Endothelial cell of umbilical vein (primary cell): Measurements from ENCODE around the gene DNAH10. TPM values are rescaled to one million over a fixed set of nuclear protein-coding genes. Genes with fewer than 3 reads are reported as not detected.

Experiments
- BruUV-seq: library from RNA; stranded (reverse); fragments of 400-500 nt; replicated peaks from 2 replicates; lab custom pipeline; 2021; lab: Mats Ljungman, UMichigan
- CTCF ChIA-PET: fragments of 300-600, 350-600 bp; sonication (Branson Sonifier 250); formaldehyde crosslinking; loops from one replicate; lab custom pipeline; 2021; ENCODE audit warnings: antibody characterized with exemption, inconsistent platforms; lab: Charles Lee
- POLR2A ChIA-PET: fragments of 300-600, 350-600 bp; sonication (Branson Sonifier 250); formaldehyde crosslinking; loops from one replicate; lab custom pipeline; 2021; ENCODE audit warnings: antibody characterized with exemption, inconsistent platforms; lab: Charles Lee
- DNase-seq: peaks from one replicate; pipeline ENCODE4 v3.0.0-alpha.2; 2011; ENCODE audit warnings: low read depth, low spot score
- FAIRE-seq: peaks from 2 replicates; lab custom pipeline; 2011; peaks lifted over from hg19 to GRCh38; lab: Jason Lieb, UNC
- H2AFZ ChIP-seq: 2 replicates; pipeline ENCODE4 v1.6.0; 2012; ENCODE audit warnings: low read depth, low read length, control low read depth, inconsistent platforms
- H3K27ac ChIP-seq: 2 replicates; pipeline ENCODE4 v1.5.1; 2011; ENCODE audit warnings: low read depth, mild to moderate bottlenecking, control low read depth, low read length, moderate library complexity; ENCODE audit not compliant: insufficient read depth
- H3K27me3 ChIP-seq, 2 experiments: 2 replicates each; pipeline versions ENCODE4 v1.6.0 to v1.6.1; 2011; ENCODE audit warnings: low read length in 2 of 2, mixed read lengths in 1 of 2; ENCODE audit not compliant: control insufficient read depth in 2 of 2, insufficient read depth in 2 of 2
- H3K36me3 ChIP-seq, 2 experiments: 2 replicates in 1 of 2; 3 replicates in 1 of 2; pipeline ENCODE4 v1.5.1; 2011; ENCODE audit warnings: low read length in 2 of 2, mild to moderate bottlenecking in 1 of 2, moderate library complexity in 1 of 2; ENCODE audit not compliant: control insufficient read depth in 2 of 2, insufficient read depth in 2 of 2; ENCODE audit errors: extremely low read depth in 1 of 2
- H3K4me1 ChIP-seq: 3 replicates; pipeline ENCODE4 v1.5.1; 2011; ENCODE audit warnings: mild to moderate bottlenecking, low read length; ENCODE audit not compliant: control insufficient read depth, insufficient read depth; ENCODE audit errors: extremely low read depth
- H3K4me2 ChIP-seq: 2 replicates; pipeline ENCODE4 v1.6.1; 2011; ENCODE audit warnings: low read length, control low read depth, mixed read lengths; ENCODE audit not compliant: insufficient read depth
- H3K4me3 ChIP-seq, 3 experiments: fragments of 200-600 bp in 1 of 3; sonication (generic), shearing (Covaris generic) in 1 of 3; replicated peaks in 1 of 3; 2 replicates each; pipeline ENCODE4 v1.5.1; 2011 to 2016; ENCODE audit warnings: control low read depth in 3 of 3, low read length in 3 of 3, mild to moderate bottlenecking in 2 of 3, inconsistent platforms in 1 of 3, low read depth in 1 of 3, moderate library complexity in 1 of 3; ENCODE audit not compliant: insufficient read depth in 1 of 3
- H3K79me2 ChIP-seq: 2 replicates; pipeline ENCODE4 v1.6.0; 2012; ENCODE audit warnings: low read length, inconsistent platforms; ENCODE audit not compliant: control insufficient read depth, insufficient read depth
- H3K9ac ChIP-seq: replicated peaks from 2 replicates; pipeline ENCODE3; 2011; ENCODE audit warnings: low read length, control low read depth; ENCODE audit not compliant: insufficient read depth; ENCODE audit errors: extremely low read depth
- H3K9me1 ChIP-seq: replicated peaks from 3 replicates; pipeline ENCODE4 v1.6.0; 2011; ENCODE audit warnings: mild to moderate bottlenecking, low read length; ENCODE audit not compliant: control insufficient read depth, insufficient read depth; ENCODE audit errors: extremely low read depth
- H3K9me3 ChIP-seq: replicated peaks from 2 replicates; pipeline ENCODE4 v1.5.1; 2012; ENCODE audit warnings: low read length, inconsistent platforms; ENCODE audit not compliant: control insufficient read depth, insufficient read depth
- H4K20me1 ChIP-seq: replicated peaks from 2 replicates; pipeline ENCODE3; 2011; ENCODE audit warnings: mild to moderate bottlenecking, low read length; ENCODE audit not compliant: control insufficient read depth, insufficient read depth; ENCODE audit errors: extremely low read depth
- CTCF ChIP-seq, 2 donors: IDR thresholded peaks; 1 replicate in 1 of 2; 2 replicates in 1 of 2; pipeline ENCODE4 v1.5.1; 2011; ENCODE audit warnings: low read length in 2 of 2, mild to moderate bottlenecking in 2 of 2, moderate library complexity in 2 of 2, control low read depth in 1 of 2, inconsistent platforms in 1 of 2, low read depth in 1 of 2; ENCODE audit not compliant: insufficient read depth in 1 of 2; ENCODE audit errors: extremely low read depth in 1 of 2
- EZH2 ChIP-seq: IDR thresholded peaks from 2 replicates; pipeline ENCODE4 v1.6.1; 2012; ENCODE audit warnings: borderline replicate concordance, low read depth, mild to moderate bottlenecking, moderate library complexity, low read length, inconsistent platforms; ENCODE audit not compliant: severe bottlenecking
- FOS ChIP-seq: IDR thresholded peaks from 2 replicates; pipeline ENCODE4 v1.6.1; 2011; ENCODE audit warnings: mild to moderate bottlenecking, low read length, moderate library complexity, borderline replicate concordance; ENCODE audit not compliant: insufficient read depth
- GATA2 ChIP-seq: IDR thresholded peaks from 2 replicates; pipeline ENCODE4 v1.7.0; 2011; ENCODE audit warnings: low read depth, mild to moderate bottlenecking, moderate library complexity, mixed read lengths, low read length; ENCODE audit not compliant: insufficient read length, insufficient read depth
- JUN ChIP-seq: IDR thresholded peaks from 2 replicates; pipeline ENCODE4 v1.6.1; 2011; ENCODE audit warnings: borderline replicate concordance, low read depth; ENCODE audit not compliant: insufficient read length, insufficient read depth
- POLR2A ChIP-seq: IDR thresholded peaks from 2 replicates; pipeline ENCODE4 v1.6.1; 2012; ENCODE audit warnings: low read depth, mild to moderate bottlenecking, control low read depth, low read length
- dilution Hi-C: fragments of 300-500 bp; cut with MboI; formaldehyde crosslinking; loops from one replicate; pipeline ENCODE4 v1.15.0; 2019; ENCODE audit warnings: low sequenced_read_pairs; ENCODE audit not compliant: extremely low pct_ligation_motif_present
- intact Hi-C: fragments of 100-400 bp; cut with micrococcal nuclease; formaldehyde crosslinking; loops from one replicate; pipeline ENCODE4 v1.10.0; 2022
- polyA plus RNA-seq, 4 experiments: library from polyadenylated mRNA; depleted of rRNA in 3 of 4; stranded (reverse) in 3 of 4; unstranded in 1 of 4; fragments of >200 nt; gene quantifications; 2 replicates each; pipeline versions ENCODE4 v1.2.1 to v1.2.3, GENCODE V29; 2011 to 2012; ENCODE audit warnings: missing spikeins in 1 of 4
- total RNA-seq: library from RNA; stranded (reverse); gene quantifications from 2 replicates; pipeline ENCODE4 v1.2.3, GENCODE V29; 2021
- TF ChIP-seq, protein P1 (sequence below): IDR thresholded peaks from 2 replicates; pipeline ENCODE4 v1.6.1; 2011; ENCODE audit not compliant: insufficient read depth, insufficient read length

The DNAH10 gene
- total and polyA plus RNA-seq, 2 donors (not counting 3 experiments of a cell fraction or from before 2014, with no cell fraction given), result 0.04 to 0.31 TPM

DNA sequence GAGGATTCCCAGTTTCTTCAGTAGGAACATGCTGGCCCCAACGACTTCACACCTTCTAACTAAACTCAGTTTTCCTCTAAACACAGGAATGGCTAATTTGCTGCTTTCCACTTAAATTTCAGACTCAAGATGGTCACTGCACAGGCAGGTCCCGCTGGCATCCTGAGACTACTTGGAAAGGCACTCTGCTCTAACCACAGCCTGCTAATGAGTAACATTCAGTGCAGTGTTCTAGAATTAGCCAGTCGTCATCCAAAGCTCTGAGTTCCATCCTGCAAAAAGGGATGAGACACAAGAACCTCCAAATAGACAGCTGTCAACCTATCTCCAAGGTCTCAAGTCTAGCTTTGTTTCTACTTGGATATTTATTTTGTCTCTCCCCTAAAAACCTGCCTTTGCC is 204.5 kb downstream of the DNAH10 start:
- no peak overlapping the region for H2AFZ ChIP-seq
- H3K9ac ChIP-seq, result no peak overlapping the region
- ChIA-PET CTCF (interaction anchor here (0.8 kb wide), 1 partner anchor 61 kb away, joined by 3 read pairs; no protein-coding TSS in a partner anchor), POLR2A (no interaction called here)
- no peak for DNase-seq
- no peaks in the 10 kb centered on the region for H3K4me1 ChIP-seq
- no peaks in the 10 kb centered on the region for H3K9me1 ChIP-seq
- H4K20me1 ChIP-seq, result no peaks in the 10 kb centered on the region
- TF ChIP-seq, protein P1, sequence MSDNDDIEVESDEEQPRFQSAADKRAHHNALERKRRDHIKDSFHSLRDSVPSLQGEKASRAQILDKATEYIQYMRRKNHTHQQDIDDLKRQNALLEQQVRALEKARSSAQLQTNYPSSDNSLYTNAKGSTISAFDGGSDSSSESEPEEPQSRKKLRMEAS, result no peak
- no peak for TF ChIP-seq GATA2
- no peak for TF ChIP-seq POLR2A
- BruUV-seq, result no TSS peak
- no peak overlapping the region for H3K4me3 ChIP-seq
- H3K79me2 ChIP-seq, result peaks cover under 1% of the 10 kb centered on the region
- H3K27ac ChIP-seq, result no peak overlapping the region
- no peaks in the 10 kb centered on the region for H3K9me3 ChIP-seq
- no peaks in the 10 kb centered on the region for H3K27me3 ChIP-seq
- no peak overlapping the region for H3K4me2 ChIP-seq
- intact Hi-C loops (no loop called here), dilution Hi-C loops (no loop called here)
- no peak for FAIRE-seq
- H3K36me3 ChIP-seq, result peaks cover 0 to 2% of the 10 kb centered on the region in 2 experiments

DNA sequence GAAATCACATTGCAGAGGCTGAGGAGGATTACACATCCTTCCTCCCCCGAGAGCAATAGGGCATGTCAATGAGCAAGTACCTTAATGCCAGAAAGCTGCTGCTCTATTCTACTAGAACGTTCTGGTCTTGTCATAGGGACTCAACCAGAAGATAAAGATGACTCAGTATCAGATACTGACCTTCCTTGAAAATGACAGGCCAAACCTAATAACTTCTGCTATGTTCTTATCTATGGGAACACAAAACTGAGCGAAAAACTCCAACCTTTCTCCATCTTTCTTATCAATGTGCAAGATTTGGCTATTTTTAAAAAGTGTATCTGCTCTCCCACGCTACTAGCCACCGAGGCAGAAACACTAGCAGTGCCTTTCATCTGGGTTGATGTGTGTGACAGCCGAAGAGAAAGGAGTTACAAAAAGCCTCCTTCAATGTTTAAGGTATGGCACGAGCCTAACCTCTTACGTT is 205.1 kb downstream of the DNAH10 start:
- no peak for TF ChIP-seq CTCF (IDR thresholded peaks at IDR 0.05; ENCODE audit: extremely low read depth in 1 of 2, insufficient read depth in 1 of 2, low read depth in 1 of 2, low read length in 2 of 2)
- TF ChIP-seq GATA2, result no peak
- TF ChIP-seq FOS, result no peak
- no peak for TF ChIP-seq EZH2
- TF ChIP-seq POLR2A, result no peak
- no peak for TF ChIP-seq JUN
- Histone ChIP-seq H3K4me3 (no peak overlapping the region), H3K27ac (no peak overlapping the region), H3K9me1 (no peaks in the 10 kb centered on the region), H3K4me1 (no peaks in the 10 kb centered on the region), H3K27me3 (no peaks in the 10 kb centered on the region), H3K9ac (no peak overlapping the region), H3K36me3 (peaks cover 0 to 2% of the 10 kb centered on the region in 2 experiments), H3K9me3 (no peaks in the 10 kb centered on the region), H3K4me2 (no peak overlapping the region), H4K20me1 (no peaks in the 10 kb centered on the region), H2AFZ (no peak overlapping the region), H3K79me2 (peaks cover 2% of the 10 kb centered on the region)
- no peak for DNase-seq
- intact Hi-C loops, result no loop called here
- ChIA-PET POLR2A (no interaction called here), CTCF (no interaction called here)
- dilution Hi-C loops, result no loop called here
- FAIRE-seq, result no peak
- no TSS peak for BruUV-seq
